GM19193 (cell line): ENCODE data around the gene FOXC2.

Experiments
- POLR2A ChIP-seq: IDR thresholded peaks from 4 replicates; pipeline ENCODE4 v1.6.1; 2011; ENCODE audit not compliant: insufficient read depth, insufficient read length; ENCODE audit errors: extremely low read depth

Gene FOXC2

DNA sequence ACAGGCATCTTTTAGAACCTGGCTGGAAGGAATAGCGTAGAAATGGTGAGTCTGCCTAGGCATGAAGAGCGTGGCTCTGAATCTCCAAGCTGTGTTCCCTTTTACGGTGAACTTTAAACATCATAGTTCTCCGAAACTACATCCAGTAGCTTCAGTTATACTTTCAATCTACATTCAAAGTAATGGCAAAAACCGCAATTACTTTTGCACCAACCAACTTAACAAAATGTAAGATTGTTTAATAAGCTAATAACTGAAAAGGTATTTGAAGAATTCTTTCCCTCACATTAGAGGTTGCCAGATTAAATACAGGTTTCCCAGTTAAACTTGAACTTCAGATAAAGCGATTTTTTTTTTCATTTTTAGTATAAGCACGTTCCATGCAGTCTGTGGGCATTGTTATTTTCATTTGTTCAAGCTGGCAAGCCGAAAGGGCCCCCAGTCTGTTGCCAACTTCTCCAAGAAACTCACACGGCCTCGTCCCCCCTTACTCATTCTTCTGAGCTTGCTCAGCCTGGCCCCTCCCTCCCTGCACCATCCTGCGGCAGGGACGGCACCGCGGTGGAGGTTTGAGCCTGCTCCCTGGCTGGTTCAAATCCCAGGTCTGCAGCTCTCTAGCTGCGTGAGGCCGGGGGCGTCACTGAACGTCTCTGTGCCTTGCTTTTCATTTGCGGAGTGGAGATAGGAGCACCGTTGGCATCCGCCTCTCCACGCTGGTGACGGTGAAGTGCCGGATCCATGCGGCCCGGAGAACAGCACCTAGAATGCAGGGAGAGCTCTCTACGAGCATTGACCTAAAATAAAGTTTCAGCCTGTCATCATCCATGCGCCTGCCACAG lies 8.1 kb upstream of the FOXC2 start:
- no peak for TF ChIP-seq POLR2A

DNA sequence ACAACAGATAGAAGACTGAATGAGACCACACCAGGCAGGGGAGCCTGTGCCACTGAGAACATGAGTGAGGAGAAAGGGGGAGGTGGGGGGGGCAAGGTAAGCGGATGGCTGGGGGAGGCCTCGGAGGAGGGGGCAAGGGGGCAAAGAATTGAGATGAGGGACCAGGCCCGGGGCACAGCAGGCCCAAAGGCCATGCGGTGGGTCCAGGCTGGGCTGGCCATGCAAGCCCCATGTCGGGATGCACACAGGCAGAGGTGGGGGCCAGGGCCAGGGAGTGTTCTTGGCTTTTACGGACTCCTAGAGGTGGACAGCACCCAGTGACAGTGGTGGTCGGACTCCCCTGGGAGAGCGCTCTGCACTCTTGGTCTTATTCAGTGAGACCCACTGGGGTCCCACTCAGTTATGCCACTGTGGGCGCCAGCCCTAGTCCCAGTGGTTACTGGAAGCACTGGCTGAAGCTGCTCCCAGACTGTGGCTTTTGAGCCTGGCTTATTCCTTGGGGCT lies 6.8 kb upstream of the FOXC2 start:
- no peak for TF ChIP-seq POLR2A

DNA sequence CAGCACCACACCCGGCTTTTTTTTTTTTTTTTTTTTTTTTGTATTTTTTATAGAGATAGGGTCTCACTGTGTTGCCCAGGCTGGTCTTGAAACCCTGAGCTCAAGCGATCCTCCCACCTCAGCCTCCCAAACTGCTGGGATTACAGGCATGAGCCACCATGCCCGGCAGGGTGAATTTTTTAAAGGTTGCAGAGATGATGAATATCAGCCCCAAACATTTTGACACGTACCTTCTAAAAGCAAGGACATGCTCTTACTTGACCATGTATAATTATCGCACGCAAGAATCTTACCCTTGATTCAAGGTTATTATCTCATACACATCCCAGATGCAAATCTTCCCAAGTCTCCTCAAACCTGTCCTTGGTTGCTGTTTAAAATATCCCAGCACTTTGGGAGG lies 4.3 kb upstream of the FOXC2 start:
- TF ChIP-seq POLR2A, result no peak

DNA sequence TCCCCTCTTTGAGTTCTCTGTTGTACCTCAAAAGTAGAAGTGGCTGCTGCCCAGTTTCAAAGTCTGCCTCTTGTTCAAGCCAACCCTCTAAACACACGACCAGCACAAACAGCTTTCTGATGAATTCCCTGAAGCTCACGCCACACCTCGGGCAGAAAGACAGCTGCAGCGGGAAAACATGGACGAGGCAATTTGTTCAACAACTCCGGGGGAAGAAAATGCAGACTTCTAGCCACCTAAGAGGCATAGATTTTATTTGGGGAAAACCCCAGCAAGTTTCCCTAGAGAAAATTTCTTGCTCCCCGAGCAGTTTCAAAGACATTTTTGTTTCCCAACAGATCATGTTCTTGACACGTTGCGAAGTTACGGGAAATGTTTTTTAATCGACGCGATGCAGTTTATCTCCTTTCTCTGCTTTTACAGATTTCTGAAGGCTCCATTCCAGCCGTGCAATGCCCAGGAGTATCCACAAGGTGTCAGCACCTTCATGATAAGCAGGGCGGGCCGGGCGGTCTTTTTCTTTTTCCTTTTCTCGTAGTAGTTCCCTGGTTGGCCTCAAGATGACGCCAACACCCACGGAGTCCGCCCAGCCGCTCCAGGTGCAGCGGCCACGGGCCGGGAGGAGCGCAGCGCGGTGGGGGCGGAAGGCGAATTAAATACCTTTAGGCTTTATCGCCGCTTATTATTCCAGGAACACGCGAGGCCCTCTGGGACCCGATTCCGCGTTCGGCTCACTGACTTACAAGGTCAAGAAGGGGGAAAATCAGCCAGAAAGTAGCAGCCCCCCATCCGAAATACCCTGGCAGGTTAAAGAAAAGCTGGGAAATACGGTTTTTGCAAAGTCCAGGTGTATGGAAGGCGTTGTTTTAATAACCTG lies 2.9 kb upstream of the FOXC2 start:
- TF ChIP-seq POLR2A, result no peak

DNA sequence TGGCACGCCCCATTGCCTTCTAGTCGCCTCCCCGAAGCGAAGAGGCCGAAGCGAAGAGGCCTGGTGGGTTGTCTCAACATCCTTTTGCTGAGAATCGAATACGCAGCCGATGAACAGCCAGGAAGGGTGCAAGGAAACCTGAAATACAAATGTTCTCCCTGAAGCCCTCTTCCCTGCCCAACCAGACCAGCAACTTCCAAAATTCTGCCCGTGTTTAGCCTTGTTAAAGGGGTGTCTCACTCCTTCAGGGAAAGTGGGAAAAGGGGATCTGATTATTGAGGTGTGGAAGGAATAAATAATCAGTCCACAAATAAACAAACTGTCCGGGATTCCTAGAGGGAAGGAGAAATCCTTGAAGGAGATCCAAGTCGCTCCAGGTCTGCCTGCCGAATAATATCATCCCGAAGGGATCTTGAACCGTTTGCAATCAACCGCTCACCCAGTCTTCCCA lies 1.4 kb upstream of the FOXC2 start:
- TF ChIP-seq POLR2A, result no peak

DNA sequence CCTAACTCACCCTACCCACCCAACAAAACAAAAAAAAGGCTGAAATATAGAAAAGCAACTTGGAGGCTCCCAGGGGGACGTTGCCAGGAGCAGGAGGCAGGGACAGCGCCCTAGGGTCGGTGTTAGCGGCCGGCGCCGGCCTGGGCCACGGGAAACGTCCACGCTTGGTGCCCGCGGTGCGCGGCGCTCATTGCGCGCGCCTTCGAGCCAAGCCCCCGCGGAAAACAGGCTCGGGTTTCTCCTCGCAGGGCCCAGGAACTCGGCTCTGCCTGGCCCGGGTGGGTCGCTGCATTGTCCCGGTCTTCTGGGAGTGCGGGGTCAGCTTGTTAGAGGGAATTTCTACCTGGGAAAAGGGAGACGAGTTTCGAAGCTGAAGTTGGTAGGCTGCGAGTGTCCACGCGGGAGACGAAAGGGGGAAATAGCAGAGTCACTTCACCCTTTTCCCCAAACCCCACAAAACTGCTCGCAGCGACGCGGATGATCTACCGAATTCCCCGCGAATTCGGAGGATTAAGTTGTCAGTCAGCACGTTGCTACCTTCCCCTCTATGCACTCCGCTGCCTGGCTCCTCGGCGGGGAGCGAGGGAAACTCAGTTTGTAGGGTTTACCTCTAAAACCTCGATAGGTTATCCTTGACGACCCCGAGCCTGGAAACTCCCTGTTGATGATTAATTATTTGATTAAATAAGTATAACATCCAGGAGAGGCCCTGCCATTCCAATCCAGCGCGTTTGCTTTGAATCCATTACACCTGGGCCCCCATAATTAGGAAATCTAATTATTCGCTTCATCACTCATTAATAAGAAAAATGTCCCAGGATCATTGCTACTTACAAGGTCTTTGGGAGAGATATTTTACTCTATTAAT lies 751 bp upstream of the FOXC2 start:
- no peak for TF ChIP-seq POLR2A

DNA sequence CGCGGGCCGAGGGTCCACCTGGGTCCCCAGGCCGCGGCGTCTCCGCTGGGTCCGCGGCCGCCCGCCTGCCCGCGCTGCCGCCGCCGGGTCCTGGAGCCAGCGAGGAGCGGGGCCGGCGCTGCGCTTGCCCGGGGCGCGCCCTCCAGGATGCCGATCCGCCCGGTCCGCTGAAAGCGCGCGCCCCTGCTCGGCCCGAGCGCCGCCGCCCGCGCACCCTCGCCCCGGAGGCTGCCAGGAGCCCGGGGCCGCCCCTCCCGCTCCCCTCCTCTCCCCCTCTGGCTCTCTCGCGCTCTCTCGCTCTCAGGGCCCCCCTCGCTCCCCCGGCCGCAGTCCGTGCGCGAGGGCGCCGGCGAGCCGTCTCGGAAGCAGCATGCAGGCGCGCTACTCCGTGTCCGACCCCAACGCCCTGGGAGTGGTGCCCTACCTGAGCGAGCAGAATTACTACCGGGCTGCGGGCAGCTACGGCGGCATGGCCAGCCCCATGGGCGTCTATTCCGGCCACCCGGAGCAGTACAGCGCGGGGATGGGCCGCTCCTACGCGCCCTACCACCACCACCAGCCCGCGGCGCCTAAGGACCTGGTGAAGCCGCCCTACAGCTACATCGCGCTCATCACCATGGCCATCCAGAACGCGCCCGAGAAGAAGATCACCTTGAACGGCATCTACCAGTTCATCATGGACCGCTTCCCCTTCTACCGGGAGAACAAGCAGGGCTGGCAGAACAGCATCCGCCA lies 504 bp downstream of the FOXC2 start:
- TF ChIP-seq POLR2A, result no peak

DNA sequence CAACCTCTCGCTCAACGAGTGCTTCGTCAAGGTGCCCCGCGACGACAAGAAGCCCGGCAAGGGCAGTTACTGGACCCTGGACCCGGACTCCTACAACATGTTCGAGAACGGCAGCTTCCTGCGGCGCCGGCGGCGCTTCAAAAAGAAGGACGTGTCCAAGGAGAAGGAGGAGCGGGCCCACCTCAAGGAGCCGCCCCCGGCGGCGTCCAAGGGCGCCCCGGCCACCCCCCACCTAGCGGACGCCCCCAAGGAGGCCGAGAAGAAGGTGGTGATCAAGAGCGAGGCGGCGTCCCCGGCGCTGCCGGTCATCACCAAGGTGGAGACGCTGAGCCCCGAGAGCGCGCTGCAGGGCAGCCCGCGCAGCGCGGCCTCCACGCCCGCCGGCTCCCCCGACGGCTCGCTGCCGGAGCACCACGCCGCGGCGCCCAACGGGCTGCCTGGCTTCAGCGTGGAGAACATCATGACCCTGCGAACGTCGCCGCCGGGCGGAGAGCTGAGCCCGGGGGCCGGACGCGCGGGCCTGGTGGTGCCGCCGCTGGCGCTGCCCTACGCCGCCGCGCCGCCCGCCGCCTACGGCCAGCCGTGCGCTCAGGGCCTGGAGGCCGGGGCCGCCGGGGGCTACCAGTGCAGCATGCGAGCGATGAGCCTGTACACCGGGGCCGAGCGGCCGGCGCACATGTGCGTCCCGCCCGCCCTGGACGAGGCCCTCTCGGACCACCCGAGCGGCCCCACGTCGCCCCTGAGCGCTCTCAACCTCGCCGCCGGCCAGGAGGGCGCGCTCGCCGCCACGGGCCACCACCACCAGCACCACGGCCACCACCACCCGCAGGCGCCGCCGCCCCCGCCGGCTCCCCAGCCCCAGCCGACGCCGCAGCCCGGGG lies 1.3 kb downstream of the FOXC2 start:
- no peak for TF ChIP-seq POLR2A

DNA sequence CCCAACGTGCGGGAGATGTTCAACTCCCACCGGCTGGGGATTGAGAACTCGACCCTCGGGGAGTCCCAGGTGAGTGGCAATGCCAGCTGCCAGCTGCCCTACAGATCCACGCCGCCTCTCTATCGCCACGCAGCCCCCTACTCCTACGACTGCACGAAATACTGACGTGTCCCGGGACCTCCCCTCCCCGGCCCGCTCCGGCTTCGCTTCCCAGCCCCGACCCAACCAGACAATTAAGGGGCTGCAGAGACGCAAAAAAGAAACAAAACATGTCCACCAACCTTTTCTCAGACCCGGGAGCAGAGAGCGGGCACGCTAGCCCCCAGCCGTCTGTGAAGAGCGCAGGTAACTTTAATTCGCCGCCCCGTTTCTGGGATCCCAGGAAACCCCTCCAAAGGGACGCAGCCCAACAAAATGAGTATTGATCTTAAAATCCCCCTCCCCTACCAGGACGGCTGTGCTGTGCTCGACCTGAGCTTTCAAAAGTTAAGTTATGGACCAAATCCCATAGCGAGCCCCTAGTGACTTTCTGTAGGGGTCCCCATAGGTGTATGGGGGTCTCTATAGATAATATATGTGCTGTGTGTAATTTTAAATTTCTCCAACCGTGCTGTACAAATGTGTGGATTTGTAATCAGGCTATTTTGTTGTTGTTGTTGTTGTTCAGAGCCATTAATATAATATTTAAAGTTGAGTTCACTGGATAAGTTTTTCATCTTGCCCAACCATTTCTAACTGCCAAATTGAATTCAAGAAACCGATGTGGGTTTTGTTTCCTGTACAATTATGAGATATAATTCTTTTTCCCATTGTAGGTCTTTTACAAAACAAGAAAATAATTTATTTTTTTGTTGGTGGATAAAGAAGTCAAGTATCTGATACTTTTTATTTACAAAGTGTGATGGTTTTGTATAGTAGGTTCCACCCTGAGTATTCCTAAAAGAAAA lies 2.3 kb downstream of the FOXC2 start:
- TF ChIP-seq POLR2A, result no peak

DNA sequence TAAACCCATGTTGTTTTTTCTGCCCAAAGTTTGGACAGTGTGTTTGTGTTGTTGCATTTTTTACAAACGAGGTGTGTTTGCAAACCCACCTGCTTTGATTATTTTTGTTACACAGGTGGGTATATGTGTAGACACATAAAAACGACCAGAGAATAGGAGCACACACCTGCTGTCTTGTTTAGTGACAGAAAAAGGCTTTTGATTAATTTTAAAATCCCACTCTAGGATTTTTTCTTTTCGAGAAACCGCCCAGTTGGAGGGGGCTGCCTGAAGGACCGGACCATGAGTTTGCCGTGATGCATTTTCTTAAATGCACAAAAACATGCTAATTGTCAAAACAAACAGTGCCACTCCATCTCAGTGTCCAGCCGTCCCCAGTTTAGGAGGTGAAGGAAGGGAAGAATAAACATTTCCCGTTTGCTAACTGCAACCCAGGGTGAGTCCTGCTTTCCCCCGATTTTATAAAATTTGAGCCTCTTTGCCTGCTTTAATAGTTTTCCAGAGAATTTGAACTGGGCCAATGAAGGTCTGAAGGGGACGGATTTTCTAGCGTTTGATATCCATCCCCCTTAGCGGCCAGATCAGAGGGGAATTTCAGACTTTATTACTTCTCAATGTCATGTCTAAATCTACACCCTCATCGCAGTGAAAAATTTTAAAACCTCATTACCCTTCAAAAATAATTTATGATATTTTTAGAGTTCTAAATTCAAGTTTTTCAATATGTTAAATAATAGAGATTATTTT lies 3.2 kb downstream of the FOXC2 start:
- TF ChIP-seq POLR2A, result no peak
